ENCODE data around the gene OLFM2.
A peak's percentile ranks its signal among the peaks of the same experiment; 100 is the strongest.
"Not testable (repeated sequence)": the region's sequence is repeated elsewhere in the genome, so short reads cannot be mapped to it uniquely, and the experiment has no call there.

The OLFM2 gene

DNA sequence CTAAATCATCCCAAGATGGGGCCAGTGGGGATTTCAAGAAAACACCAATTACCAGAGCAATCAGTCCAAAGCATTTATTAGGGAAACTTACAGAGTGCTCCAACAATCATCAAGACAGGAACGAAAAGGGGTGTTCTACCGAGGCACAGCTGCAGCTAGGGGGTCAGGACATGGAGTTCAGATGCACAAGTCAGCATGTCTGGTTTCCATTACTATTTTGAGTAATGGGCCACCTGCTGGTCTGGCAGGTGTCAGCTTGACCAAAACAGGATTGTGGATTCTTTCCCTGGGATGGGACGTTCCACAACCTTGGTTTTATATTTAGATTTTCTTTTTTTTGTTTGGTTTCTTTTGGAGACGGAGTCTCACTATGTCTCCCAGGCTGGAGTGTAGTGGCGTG is 112.5 kb downstream of the OLFM2 start:
- no peak for DNase-seq

DNA sequence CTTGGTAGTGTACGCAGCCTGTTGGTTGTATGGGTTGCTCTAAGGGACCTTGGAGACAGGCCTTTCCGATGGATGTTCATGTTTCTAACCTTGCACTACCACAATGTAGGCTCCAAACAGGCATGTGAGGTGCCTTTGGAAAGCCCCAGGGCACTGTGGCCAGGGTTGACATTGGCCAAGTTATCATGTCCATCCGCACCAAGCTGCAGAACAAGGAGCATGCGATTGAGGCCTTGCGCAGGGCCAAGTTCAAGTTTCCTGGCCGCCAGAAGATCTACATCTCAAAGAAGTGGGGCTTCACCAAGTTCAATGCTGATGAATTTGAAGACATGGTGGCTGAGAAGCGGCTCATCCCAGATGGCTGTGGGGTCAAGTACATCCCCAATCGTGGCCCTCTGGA is 116.3 kb downstream of the OLFM2 start:
- not testable (repeated sequence) for DNase-seq

DNA sequence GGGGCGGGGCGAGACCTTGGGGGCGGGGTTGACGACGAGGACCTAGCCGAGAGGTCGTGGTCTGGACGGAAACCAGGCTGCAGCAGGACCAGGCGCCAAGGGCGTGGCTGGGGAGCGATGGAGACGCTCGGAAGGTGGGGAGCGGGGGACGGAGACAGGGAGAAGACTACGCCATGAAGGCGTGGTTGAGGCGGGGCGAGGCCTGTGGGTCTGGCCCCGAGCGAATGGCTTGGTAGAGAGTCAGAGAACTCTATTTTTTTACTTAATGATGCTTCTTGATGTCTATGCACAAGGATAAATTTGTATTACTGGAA is 116.8 kb downstream of the OLFM2 start:
- no peak for DNase-seq

DNA sequence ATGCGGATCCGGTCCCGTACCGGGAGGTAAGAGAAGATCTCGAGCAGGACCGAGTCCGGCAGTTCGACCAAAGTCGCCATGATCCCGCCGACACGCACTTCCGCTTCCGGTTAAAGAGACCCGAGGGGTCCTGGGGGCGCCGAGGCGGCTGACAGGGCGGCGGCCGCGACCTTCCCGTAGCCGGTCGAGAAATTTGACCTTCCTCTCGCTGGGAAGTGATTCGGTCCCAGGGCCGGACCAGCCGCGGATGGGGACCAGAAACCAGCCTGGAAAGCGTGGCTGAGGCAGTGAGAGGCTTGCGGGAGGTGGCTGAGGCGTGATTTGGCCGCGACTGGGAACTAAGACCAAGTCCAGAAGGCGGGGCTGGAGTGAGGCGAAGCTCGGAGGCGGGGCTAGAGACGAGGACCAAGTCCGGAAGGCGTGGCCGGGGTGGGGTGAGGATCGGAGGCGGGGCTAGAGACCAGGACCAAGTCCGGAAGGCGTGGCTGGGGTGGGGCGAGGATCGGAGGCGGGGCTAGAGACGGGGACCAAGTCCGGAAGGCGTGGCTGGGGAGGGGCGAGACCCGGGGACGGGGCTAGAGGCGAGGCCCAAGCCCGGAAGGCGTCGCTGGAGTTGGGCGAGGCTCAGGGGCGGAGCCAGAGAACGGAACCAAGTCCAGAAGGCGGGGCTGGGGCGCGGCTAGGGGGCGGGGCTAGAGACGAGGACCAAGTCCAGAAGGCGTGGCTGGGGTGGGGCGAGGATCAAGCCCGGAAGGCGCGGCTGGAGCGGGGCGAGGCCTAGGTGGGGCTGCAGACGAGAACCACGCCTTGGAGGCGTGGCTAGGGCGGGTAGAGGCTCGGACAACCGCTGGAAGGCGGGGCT is 117.3 kb downstream of the OLFM2 start, which contains the start of gene FBXL12:
FBXL12 (minus strand) TSS at position 346 of the 862 bp plus-strand sequence; CDS start at position 80, 266 bp downstream.
- peak; percentile 100 for DNase-seq

DNA sequence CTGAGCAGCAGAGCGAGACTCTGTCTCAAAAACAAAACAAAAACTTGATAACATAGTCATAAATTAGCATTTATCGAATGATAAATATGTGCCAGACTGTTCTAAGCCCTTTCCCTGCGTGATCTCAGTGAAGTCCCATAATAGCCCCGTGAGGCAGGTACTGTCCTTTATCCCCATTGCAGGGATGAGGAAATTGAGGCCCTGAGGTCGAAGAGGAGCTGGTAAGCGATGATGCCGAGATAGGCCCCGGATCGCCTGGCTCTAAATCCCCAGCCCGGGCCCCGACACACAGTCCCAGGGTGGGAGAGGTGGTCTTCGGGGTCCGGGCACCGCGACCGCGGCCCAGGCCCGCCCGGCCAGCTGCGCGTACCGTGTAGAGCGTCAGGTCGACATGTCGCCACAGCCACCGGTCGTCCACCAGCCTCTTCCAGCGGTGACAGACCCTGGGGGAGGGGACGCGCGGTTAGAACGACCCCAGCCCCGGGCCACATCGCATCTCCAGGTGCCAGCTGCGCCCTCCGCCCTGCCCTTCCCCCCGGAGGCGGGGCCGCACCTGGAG is 118.1 kb downstream of the OLFM2 start:
- no peak for DNase-seq

DNA sequence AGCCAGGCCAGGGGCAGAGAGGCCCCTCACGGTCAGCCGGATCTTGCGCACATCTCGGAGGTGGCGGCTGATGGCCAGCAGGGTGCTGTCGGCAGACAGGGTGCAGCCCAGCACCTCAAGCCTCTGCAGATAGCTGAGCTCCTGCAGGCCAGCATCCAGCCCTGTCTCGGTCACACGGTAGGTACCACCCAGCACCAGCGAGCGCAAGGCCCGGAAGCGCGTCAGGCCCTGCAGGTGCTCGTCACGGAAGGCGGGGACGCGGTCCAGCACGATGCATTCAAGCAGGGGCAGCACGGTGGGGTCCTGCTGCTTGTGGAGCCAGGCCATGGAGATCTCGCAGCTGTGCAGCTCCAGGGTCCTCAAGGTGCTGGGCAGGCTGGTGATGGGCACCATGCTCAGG is 125.2 kb downstream of the OLFM2 start:
- DNase-seq: no peak

DNA sequence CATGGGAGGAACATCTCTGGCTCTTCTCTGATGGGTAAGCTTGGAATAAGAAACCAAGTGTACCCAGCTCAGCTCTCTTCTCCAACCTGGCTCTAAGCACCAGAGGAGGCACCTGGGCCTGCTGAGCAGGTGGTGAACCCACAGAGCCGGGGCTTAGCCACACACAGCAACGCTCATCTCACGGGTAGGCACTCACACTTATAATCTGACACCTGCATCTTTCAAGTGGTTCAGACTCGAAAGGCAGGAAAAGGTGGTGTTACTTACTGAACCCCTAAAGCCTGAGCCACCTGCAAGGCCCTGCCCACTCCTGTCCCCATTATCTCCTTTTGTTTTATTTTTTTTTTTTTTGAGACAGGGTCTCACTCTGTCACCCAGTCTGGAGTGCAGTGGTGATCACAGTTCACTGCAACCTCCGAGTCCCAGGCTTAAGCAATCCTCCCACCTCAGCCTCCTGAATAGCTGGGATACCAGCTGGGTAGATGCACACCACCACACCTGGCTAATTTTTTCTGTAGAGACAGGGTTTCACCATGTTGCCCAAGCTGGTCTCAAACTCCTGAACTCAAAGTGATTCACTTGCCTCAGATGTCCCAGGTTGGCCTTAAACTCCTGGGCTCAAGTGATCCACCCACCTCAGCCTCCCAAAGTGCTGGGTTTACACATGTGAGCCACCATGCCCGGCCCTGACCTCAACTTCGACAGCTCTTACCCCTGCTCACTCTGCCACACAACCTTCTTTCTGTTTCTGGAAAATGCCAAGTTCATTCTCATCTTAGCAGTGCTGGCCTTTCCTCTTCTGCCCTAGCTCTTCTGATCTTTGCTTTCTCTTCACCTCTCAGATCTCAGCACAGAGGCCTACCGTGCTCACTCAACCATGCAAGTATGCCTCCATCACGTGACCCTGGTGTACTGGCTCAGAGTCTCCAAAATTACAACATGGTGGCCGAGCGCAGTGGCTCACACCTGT is 127.2 kb downstream of the OLFM2 start:
- DNase-seq: no peak

DNA sequence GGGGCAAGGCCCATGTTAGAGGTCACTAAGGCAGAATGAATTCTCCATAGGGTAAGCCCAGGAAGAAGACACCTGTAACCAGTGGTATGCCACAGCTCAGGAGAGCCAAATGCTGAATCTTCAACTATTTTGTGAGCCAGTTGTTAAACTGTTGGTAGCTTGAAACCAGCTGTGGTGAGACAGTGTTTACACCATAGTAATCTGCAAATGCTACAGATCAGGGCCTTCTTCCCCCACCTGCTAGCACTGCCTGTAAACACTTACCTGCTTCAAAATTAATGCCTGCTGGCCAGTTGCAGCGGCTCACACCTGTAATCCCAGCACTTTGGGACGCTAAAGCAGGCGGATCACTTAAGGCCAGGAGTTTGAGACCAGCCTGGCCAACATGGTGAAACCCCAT is 129.5 kb downstream of the OLFM2 start:
- DNase-seq: no peak
